ENCODE measurements around the gene PPP2R5A. TPM values are rescaled to one million over a fixed set of nuclear protein-coding genes. Genes with fewer than 3 reads are reported as not detected.
A peak's percentile ranks its signal among the peaks of the same experiment; 100 is the strongest.

The PPP2R5A gene
- total RNA-seq, 1 experiment from 2014 or later = 45.2 TPM

DNA sequence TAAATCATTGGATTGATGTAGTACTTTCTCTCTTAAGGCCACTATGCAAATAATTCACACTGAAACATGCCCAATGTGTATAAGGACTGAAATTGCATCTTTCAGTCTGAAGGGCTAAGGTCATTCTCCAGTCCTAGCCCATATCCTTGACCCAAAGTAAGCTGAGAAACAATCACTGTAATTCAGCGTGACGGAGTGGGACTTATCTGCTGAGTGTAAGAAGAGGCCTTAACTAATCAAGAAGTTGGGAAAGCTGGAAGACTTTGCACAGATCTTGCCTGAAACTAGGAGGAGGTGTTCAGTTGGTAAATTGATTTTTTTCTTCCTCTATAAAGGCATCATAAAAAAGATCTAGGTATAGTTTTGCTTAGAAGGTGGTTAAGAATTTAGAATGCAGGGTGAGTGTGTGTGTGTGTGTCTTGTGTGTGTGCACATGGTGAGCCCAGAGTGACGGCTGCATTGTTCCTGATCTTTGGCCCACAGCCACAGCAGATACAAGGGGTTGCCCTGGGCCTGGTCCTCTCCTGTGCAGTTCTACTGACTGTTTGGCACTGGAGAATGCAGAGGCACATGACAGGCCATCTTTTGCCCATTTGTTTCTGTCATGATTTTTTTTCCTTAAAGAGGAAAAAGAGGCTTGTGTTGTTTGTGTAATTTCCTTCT is 13.3 kb upstream of the PPP2R5A start:
- Mint-ChIP-seq H3K4me1 (ENCODE audit: low read depth, unreplicated experiment) (no peaks in the 10 kb centered on the region), H3K36me3 (ENCODE audit: insufficient read depth, unreplicated experiment) (no peaks in the 10 kb centered on the region), H3K27me3 (ENCODE audit: unreplicated experiment) (no peaks in the 10 kb centered on the region), H3K27ac (ENCODE audit: unreplicated experiment) (no peak overlapping the region), H3K4me3 (ENCODE audit: low read depth, unreplicated experiment) (no peak overlapping the region), H3K9me3 (ENCODE audit: low read depth, unreplicated experiment) (no peaks in the 10 kb centered on the region)
- intact Hi-C loops (cut with micrococcal nuclease; ENCODE audit: unreplicated experiment) = no loop called here
- CTCF ChIA-PET = no interaction called here
- DNase-seq = no peak
- TF ChIP-seq, protein P1, sequence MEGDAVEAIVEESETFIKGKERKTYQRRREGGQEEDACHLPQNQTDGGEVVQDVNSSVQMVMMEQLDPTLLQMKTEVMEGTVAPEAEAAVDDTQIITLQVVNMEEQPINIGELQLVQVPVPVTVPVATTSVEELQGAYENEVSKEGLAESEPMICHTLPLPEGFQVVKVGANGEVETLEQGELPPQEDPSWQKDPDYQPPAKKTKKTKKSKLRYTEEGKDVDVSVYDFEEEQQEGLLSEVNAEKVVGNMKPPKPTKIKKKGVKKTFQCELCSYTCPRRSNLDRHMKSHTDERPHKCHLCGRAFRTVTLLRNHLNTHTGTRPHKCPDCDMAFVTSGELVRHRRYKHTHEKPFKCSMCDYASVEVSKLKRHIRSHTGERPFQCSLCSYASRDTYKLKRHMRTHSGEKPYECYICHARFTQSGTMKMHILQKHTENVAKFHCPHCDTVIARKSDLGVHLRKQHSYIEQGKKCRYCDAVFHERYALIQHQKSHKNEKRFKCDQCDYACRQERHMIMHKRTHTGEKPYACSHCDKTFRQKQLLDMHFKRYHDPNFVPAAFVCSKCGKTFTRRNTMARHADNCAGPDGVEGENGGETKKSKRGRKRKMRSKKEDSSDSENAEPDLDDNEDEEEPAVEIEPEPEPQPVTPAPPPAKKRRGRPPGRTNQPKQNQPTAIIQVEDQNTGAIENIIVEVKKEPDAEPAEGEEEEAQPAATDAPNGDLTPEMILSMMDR (IDR thresholded peaks at IDR 0.05; ENCODE audit: unreplicated experiment) = no peak
- BruUV-seq (replicated peaks) = no TSS peak

DNA sequence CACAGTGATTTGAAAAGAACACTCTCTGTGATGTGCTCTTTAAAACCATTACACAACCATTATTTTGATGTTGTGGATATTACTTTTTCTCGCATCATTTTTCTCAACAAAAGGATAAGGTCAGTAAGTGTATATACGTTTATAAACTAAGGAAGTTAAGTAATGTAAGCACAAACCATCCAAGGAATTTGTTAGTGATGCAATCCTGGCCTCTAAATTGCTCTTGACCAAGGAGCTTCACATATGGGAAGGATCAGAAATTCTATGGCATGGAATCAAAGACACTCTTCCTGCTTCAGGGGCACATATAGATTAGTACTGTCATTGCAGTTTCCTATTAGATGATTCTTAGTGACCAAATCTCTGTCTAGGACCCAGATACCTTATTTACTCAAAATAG is 3.6 kb upstream of the PPP2R5A start:
- Mint-ChIP-seq H3K4me1 (ENCODE audit: low read depth, unreplicated experiment) (peaks cover 13% of the 10 kb centered on the region), H3K27me3 (ENCODE audit: unreplicated experiment) (no peaks in the 10 kb centered on the region), H3K4me3 (ENCODE audit: low read depth, unreplicated experiment) (no peak overlapping the region), H3K9me3 (ENCODE audit: low read depth, unreplicated experiment) (no peaks in the 10 kb centered on the region), H3K36me3 (ENCODE audit: insufficient read depth, unreplicated experiment) (peaks cover 37% of the 10 kb centered on the region), H3K27ac (ENCODE audit: unreplicated experiment) (no peak overlapping the region)
- no peak for DNase-seq
- CTCF ChIA-PET = no interaction called here
- BruUV-seq (replicated peaks) = no TSS peak
- TF ChIP-seq, protein P1 (IDR thresholded peaks at IDR 0.05; ENCODE audit: unreplicated experiment) = no peak
- intact Hi-C loops (cut with micrococcal nuclease; ENCODE audit: unreplicated experiment) = no loop called here

DNA sequence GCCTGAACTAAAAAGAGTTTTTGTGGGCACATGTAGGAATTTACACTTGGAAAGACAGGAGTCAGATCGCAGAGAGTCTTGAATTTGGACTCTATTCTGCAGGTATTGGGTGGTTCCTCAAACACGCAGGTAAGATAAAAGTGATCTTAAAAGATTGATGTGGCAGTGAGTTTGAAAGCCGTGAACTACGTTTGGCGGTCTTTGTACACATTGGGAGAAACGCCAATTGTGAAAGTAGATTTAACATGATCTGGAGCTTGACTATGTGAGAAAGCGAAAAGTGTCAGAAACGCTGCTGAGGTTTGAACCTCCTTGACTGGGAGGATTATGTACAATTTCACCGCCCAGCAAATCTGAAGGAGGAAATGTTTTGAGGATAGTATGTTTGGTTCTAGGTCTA is 1.5 kb upstream of the PPP2R5A start:
- DNase-seq = no peak
- Mint-ChIP-seq H3K27me3 (ENCODE audit: unreplicated experiment) (no peaks in the 10 kb centered on the region), H3K4me1 (ENCODE audit: low read depth, unreplicated experiment) (peaks cover 13% of the 10 kb centered on the region), H3K27ac (ENCODE audit: unreplicated experiment) (peak overlapping the region; percentile 94), H3K4me3 (ENCODE audit: low read depth, unreplicated experiment) (peak overlapping the region; percentile 79), H3K36me3 (ENCODE audit: insufficient read depth, unreplicated experiment) (peaks cover 50% of the 10 kb centered on the region), H3K9me3 (ENCODE audit: low read depth, unreplicated experiment) (no peaks in the 10 kb centered on the region)
- TSS peak; percentile 67 for BruUV-seq (replicated peaks)
- intact Hi-C loops (cut with micrococcal nuclease; ENCODE audit: unreplicated experiment) = no loop called here
- TF ChIP-seq, protein P1 (IDR thresholded peaks at IDR 0.05; ENCODE audit: unreplicated experiment) = no peak
- CTCF ChIA-PET = interaction anchor here (1.1 to 1.8 kb wide), 3 partner anchors 9 to 81 kb away, joined by 3 to 10 read pairs (median 3); no protein-coding TSS in a partner anchor

DNA sequence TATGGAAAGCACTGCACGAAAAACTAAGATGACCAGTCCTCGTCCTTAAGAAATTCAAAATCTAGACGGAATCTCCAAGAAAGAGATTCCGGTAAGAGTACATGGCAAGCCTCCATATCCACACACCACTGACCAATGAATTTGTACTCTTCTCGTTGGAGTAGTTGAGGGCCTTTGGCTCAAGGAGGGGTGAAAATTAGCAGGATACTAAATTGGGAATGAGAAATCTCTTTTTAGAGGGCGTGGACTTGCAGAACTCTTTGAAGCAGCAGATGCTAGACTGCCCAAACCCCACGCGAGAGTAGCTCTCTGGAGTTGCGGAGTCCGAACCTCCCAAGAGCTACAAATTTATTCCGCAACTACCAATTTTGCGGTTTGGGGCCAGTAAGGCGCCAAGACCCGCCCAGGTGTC is 872 bp upstream of the PPP2R5A start:
- Mint-ChIP-seq H3K4me3 (ENCODE audit: low read depth, unreplicated experiment) (peak overlapping the region; percentile 79), H3K4me1 (ENCODE audit: low read depth, unreplicated experiment) (peaks cover 18% of the 10 kb centered on the region), H3K36me3 (ENCODE audit: insufficient read depth, unreplicated experiment) (peaks cover 50% of the 10 kb centered on the region), H3K27me3 (ENCODE audit: unreplicated experiment) (no peaks in the 10 kb centered on the region), H3K27ac (ENCODE audit: unreplicated experiment) (peak overlapping the region; percentile 94), H3K9me3 (ENCODE audit: low read depth, unreplicated experiment) (no peaks in the 10 kb centered on the region)
- intact Hi-C loops (cut with micrococcal nuclease; ENCODE audit: unreplicated experiment) = no loop called here
- CTCF ChIA-PET = interaction anchor here (0.7 to 1.8 kb wide), 9 partner anchors 9 to 271 kb away, joined by 3 to 11 read pairs (median 3); partner anchors contain the start of genes DTL and INTS7
- DNase-seq = peak; percentile 6
- TF ChIP-seq, protein P1 (IDR thresholded peaks at IDR 0.05; ENCODE audit: unreplicated experiment) = no peak
- no TSS peak for BruUV-seq (replicated peaks)

Measured in Calu3 (cell line).